BLaER1 (cell line): ENCODE results near the gene CARD16.
"Not testable (repeated sequence)": the region's sequence is repeated elsewhere in the genome, so short reads cannot be mapped to it uniquely, and the experiment has no call there.

Experiments
- H3K27ac ChIP-seq: shearing (Covaris generic); formaldehyde crosslinking; 2 replicates; pipeline ENCODE4 v1.8.1; 2022
- H3K27me3 ChIP-seq: shearing (Covaris generic); formaldehyde crosslinking; 2 replicates; pipeline ENCODE4 v1.8.1; 2022
- H3K36me3 ChIP-seq: shearing (Covaris generic); formaldehyde crosslinking; 2 replicates; pipeline ENCODE4 v1.8.1; 2022
- H3K4me1 ChIP-seq: shearing (Covaris generic); formaldehyde crosslinking; 2 replicates; pipeline ENCODE4 v1.8.1; 2022
- H3K4me2 ChIP-seq: shearing (Covaris generic); formaldehyde crosslinking; 2 replicates; pipeline ENCODE4 v1.8.1; 2022
- H3K4me3 ChIP-seq: shearing (Covaris generic); formaldehyde crosslinking; 2 replicates; pipeline ENCODE4 v1.8.1; 2022
- H3K9ac ChIP-seq: shearing (Covaris generic); formaldehyde crosslinking; 2 replicates; pipeline ENCODE4 v1.8.1; 2022
- H3K9me3 ChIP-seq: shearing (Covaris generic); formaldehyde crosslinking; 2 replicates; pipeline ENCODE4 v1.8.1; 2022
- H4K20me1 ChIP-seq: shearing (Covaris generic); formaldehyde crosslinking; 2 replicates; pipeline ENCODE4 v1.8.1; 2022
- Cebpa-rat ChIP-seq: shearing (Covaris generic); IDR thresholded peaks from 2 replicates; pipeline ENCODE4 v1.8.1; 2022

Gene CARD16

DNA sequence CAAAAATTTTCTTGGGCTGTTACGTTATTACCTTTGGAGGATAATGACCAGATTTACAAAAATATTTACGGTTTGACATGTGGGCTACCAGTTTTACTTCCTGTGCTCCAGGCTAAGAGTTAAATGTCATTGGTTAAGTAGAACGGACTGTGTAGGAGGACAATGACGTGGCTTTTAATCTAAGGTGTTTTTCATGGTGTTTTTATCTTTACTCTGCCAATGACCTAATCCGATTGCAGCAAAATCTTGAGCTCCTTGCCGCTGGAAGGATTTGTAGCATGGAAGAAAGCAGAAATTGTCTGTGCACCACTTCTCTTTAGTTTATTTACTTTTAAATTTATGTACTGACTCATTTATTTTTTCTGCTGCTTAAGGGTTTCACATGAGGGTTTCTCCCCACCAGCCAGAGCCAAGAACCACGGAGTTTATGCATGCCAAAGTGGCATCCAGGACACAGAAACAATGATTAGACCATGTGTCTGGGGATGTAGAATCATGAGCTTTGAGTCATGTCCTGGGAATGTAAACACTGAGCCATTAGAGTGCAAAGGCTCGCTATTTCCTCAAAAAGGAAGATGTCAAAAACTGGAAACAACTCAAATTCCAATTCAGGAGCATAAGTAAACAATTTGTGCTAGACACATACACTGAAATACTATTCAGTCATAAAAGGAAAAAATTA is 1.9 kb upstream of the CARD16 start:
- Histone ChIP-seq H3K27me3 (no peaks in the 10 kb centered on the region), H3K27ac (no peak overlapping the region), H3K4me1 (no peaks in the 10 kb centered on the region), H3K9me3 (no peaks in the 10 kb centered on the region), H3K4me3 (no peak overlapping the region), H4K20me1 (no peaks in the 10 kb centered on the region), H3K9ac (no peak overlapping the region), H3K36me3 (no peaks in the 10 kb centered on the region), H3K4me2 (no peak overlapping the region)
- TF ChIP-seq Cebpa-rat = no peak

DNA sequence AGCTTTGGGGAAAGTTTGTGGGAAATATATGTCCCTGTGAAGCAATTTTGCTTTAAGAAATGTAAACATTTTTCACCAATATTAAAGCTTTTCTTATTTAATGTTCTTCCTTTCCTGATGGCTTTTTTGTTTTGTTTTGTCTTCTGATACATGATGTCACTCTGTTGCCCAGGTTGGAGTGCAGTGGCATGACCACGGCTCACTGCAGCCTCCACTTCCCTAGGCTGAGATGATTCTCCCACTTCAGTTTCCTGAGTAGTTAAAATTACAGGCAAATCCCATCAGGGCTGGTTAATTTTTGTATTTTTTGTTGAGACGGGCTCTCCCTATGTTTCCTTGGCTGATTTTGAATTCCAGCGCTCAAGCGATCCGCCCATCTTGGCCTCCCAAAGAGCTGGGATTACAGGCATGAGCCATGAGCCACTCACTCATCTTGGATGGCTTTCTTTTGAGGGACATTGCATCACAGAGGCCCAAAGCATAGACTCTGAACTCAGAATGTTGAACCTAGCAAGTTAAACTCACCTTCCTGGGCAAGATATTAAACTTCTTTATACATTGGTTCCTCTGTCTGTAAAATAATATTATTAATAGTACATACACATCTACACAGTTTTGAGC is 651 bp upstream of the CARD16 start:
- no peak for TF ChIP-seq Cebpa-rat
- Histone ChIP-seq H3K4me3 (no peak overlapping the region), H3K4me2 (peak overlapping the region; percentile 60), H3K27me3 (no peaks in the 10 kb centered on the region), H3K27ac (no peak overlapping the region), H3K36me3 (no peaks in the 10 kb centered on the region), H3K4me1 (no peaks in the 10 kb centered on the region), H4K20me1 (no peaks in the 10 kb centered on the region), H3K9me3 (no peaks in the 10 kb centered on the region), H3K9ac (no peak overlapping the region)

DNA sequence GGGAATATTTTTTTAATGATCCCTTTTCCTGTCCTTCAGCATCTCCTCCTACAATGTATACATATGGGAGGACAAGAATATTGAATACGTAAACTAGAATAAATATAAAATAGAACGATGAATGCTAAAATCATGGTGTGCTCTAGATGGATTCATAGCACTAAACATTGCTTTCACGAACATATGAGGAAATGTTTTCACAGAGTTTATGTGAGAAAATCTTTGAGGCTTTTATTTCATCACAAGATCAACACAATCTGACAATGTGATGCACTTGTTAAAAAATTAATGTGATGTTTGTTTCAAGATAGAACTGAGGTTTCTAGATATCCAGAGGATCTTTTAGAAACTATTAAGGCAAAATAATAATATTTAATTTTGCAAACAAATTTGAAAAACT is 3.0 kb downstream of the CARD16 start:
- H4K20me1 ChIP-seq = no peaks in the 10 kb centered on the region
- no peak for TF ChIP-seq Cebpa-rat
- H3K4me2 ChIP-seq = no peak overlapping the region
- no peaks in the 10 kb centered on the region for H3K4me1 ChIP-seq
- H3K9ac ChIP-seq = no peak overlapping the region
- H3K9me3 ChIP-seq = peaks cover 14% of the 10 kb centered on the region
- no peaks in the 10 kb centered on the region for H3K27me3 ChIP-seq
- no peak overlapping the region for H3K27ac ChIP-seq
- no peak overlapping the region for H3K4me3 ChIP-seq
- no peaks in the 10 kb centered on the region for H3K36me3 ChIP-seq

DNA sequence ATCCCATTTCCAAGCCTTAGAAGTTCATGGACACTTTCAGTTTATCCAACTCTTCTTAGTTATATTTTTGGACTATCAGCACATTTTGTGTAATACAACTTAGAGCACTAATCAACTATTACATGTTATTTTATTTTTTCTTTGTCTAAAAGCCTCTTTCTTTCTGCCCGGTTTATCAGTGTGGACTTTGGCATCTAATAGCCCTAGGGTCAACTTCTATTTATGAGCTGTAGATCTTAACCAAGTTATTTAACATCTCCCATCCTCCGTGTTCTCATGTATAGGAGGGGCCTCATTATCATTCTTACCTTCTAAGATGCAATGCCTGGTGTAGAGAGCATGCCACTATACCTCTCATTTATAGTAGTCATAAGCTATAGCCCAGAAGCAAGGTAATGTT is 4.4 kb downstream of the CARD16 start:
- Histone ChIP-seq H3K4me2 (no peak overlapping the region), H4K20me1 (no peaks in the 10 kb centered on the region), H3K9ac (no peak overlapping the region), H3K9me3 (peaks cover 18% of the 10 kb centered on the region), H3K27me3 (no peaks in the 10 kb centered on the region), H3K27ac (no peak overlapping the region), H3K36me3 (no peaks in the 10 kb centered on the region), H3K4me3 (no peak overlapping the region), H3K4me1 (no peaks in the 10 kb centered on the region)
- no peak for TF ChIP-seq Cebpa-rat

DNA sequence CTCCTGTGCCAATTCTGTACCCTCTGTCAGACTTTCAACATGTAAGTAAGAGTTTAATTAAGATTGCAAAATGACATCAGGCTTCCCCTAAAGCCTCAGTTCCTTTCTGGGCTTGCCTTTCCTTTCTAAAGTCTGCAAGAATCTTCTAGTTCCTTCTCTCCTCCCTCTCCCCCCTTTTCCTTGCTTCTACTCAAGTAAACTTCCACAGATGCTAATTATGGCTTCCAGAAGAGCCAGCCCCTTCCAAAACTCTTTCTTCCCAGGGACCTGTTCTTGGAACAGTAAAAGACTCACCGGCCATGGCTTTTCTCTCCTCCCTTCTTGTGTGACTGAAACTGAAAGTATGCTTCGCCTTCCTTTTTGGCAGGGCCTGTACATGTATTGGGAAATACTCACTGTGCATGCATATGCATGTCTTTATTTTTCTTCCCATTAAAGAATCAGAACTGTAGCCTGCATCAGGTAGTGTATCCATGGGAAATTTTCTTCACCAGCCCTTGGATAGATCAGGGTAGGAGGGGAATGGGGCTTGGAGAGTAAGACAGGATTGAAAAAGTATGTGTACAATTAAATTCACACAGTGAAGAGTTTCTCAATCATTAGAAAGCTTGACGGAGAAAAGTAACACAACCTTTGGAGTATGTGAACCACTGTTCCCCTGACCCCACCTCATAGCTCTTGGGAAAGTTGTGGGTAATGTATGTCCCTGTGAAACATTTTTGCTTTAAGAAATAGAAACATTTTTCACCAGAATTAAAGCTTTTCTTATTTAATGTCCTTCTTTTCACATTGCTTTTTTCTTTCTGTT is 10.1 kb downstream of the CARD16 start, which contains the start of gene CASP1:
Gene CASP1 (minus strand): TSS at position 332 of the 808 bp plus-strand sequence. CDS start 31 bp downstream, at position 301.
- H3K9me3 ChIP-seq = peaks cover 18% of the 10 kb centered on the region
- no peaks in the 10 kb centered on the region for H4K20me1 ChIP-seq
- no peaks in the 10 kb centered on the region for H3K36me3 ChIP-seq
- peak within 1 kb of the TSS; percentile 56 for H3K4me2 ChIP-seq
- peak within 1 kb of the TSS; percentile 47; the same call in 1 of the 2 replicates for H3K9ac ChIP-seq
- no peak for TF ChIP-seq Cebpa-rat
- H3K27ac ChIP-seq = peak within 1 kb of the TSS; percentile 56; the same call in 1 of the 2 replicates
- no peak within 1 kb of the TSS for H3K4me3 ChIP-seq
- H3K27me3 ChIP-seq = no peaks in the 10 kb centered on the region
- 0 out of 2 replicates have a peak, but pooled peaks cover 8% of the 10 kb centered on the region for H3K4me1 ChIP-seq

DNA sequence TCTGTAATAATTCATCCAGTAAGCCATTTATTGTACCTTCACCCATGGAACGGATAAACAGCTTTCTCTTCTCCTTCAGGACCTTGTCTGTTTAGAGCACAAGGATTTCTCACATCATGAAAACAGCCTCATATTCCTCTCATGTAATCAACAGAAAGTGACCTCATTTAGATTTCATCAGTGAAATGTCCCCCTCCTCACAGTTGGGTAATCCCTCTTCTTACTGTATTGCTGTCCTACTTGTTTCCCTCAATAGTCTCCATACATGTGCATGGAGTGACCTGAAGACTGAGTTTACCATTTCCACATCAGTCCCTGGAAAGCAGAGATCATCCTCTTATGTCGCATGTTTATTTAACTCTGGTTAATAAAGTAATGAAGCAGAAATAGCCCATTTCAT is 10.7 kb downstream of the CARD16 start:
- H3K27me3 ChIP-seq, H4K20me1 ChIP-seq, H3K4me1 ChIP-seq, H3K9ac ChIP-seq, H3K36me3 ChIP-seq, H3K4me3 ChIP-seq: not testable (repeated sequence)
- peak overlapping the region; percentile 56; the same call in 1 of the 2 replicates for H3K27ac ChIP-seq
- H3K9me3 ChIP-seq = peaks cover 18% of the 10 kb centered on the region
- peak overlapping the region; percentile 56 for H3K4me2 ChIP-seq

DNA sequence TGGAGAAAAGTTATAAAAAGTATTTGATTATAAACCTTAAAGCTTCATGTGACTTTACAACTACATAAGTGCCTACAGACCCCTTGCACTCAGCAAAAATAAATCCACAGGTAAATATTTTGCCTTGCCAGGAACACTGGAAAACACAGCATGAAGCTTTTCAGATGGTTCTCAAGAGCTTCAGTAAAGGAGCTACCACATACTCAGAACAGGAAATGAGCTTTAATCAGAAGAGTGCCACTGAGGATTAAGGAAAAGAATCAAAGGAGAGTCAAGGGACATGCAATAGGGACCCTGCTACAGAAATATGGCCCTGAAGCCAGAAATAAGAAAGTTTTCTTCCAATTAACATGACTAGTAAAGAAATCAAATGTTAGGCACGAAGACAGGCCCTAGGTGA is 11.4 kb downstream of the CARD16 start:
- no peaks in the 10 kb centered on the region for H3K36me3 ChIP-seq
- 0 out of 2 replicates have a peak, but pooled peaks cover 8% of the 10 kb centered on the region for H3K4me1 ChIP-seq
- H3K27ac ChIP-seq = no peak overlapping the region
- H4K20me1 ChIP-seq = no peaks in the 10 kb centered on the region
- no peaks in the 10 kb centered on the region for H3K27me3 ChIP-seq
- no peak overlapping the region for H3K4me2 ChIP-seq
- no peak overlapping the region for H3K9ac ChIP-seq
- H3K4me3 ChIP-seq = no peak overlapping the region
- peaks cover 18% of the 10 kb centered on the region for H3K9me3 ChIP-seq
- TF ChIP-seq Cebpa-rat = no peak

DNA sequence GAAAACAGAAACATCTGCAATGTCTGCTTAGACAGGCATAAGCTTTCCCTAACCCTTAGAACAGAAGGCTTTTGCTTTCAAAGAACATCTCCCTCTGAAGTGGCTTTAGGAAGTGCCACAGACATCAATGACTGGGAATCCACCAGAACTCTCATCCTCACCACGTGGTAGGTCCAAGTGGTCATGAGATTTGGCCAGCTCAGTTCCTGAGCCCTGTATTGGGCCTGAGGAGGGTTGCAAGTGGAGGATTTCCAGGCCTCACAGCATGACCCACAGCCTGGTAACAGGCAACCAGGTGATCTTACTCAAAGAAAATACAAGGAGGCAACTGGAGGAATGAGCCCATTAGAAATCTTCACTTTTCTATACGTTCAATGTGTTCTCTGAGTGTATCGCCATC is 11.8 kb downstream of the CARD16 start:
- Histone ChIP-seq H3K9me3 (peaks cover 16% of the 10 kb centered on the region), H3K9ac (no peak overlapping the region), H3K4me1 (0 out of 2 replicates have a peak, but pooled peaks cover 8% of the 10 kb centered on the region), H4K20me1 (no peaks in the 10 kb centered on the region), H3K27ac (no peak overlapping the region), H3K4me2 (no peak overlapping the region), H3K27me3 (no peaks in the 10 kb centered on the region), H3K36me3 (no peaks in the 10 kb centered on the region), H3K4me3 (no peak overlapping the region)
- no peak for TF ChIP-seq Cebpa-rat

DNA sequence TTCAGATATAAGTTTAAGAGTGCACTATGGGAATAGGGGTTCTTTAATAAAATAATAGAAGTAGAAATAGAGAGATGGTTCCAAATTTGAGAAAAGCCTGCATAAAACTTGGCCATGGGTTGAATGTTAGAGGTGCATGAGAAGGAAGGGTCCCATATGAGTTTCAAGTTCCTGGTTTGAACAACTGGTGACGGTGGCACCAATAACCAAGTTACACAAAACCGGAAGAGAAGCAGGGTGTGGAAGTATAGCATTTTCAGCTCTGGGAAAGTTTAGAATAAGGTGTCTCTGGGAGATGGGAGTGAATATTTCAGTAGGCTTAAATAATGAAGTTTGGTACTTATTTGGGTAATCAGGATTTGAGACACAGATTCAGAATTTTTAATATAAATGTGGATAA is 12.6 kb downstream of the CARD16 start:
- no peaks in the 10 kb centered on the region for H3K36me3 ChIP-seq
- H3K9ac ChIP-seq = no peak overlapping the region
- TF ChIP-seq Cebpa-rat = no peak
- H4K20me1 ChIP-seq = no peaks in the 10 kb centered on the region
- peaks cover 7% of the 10 kb centered on the region for H3K9me3 ChIP-seq
- no peak overlapping the region for H3K4me3 ChIP-seq
- no peak overlapping the region for H3K4me2 ChIP-seq
- H3K4me1 ChIP-seq = 0 out of 2 replicates have a peak, but pooled peaks cover 8% of the 10 kb centered on the region
- no peaks in the 10 kb centered on the region for H3K27me3 ChIP-seq
- no peak overlapping the region for H3K27ac ChIP-seq

DNA sequence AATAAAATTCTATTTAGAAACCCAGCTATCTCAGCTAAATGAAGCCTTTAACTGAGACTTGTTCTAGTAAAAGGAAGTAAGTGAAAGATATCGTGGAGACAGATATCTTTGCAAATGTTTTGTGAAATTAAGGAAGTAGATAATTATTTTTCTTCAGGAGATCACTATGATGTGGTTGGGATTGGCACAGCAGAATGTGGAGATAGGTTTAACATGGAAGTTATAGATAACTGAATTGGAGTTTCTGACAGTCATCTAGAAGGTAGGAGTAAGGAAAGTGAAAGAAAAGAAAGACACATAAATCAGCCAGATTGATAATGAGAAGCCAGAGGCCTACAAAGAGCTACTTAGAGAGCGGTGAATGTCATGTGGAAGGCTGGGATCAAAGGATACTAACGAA is 17.5 kb downstream of the CARD16 start:
- H3K4me1 ChIP-seq = peaks cover 10% of the 10 kb centered on the region
- no peaks in the 10 kb centered on the region for H3K27me3 ChIP-seq
- H3K9me3 ChIP-seq = no peaks in the 10 kb centered on the region
- no peak overlapping the region for H3K9ac ChIP-seq
- H4K20me1 ChIP-seq = no peaks in the 10 kb centered on the region
- no peak overlapping the region for H3K4me3 ChIP-seq
- H3K36me3 ChIP-seq = no peaks in the 10 kb centered on the region
- H3K4me2 ChIP-seq = no peak overlapping the region
- H3K27ac ChIP-seq = no peak overlapping the region
- no peak for TF ChIP-seq Cebpa-rat
